ENCODE results near the gene AGRN. TPM values are rescaled to one million over a fixed set of nuclear protein-coding genes. Genes with fewer than 3 reads are reported as not detected.
"Not testable (repeated sequence)": the region's sequence is repeated elsewhere in the genome, so short reads cannot be mapped to it uniquely, and the experiment has no call there.

AGRN gene
- polyA plus RNA-seq, 1 experiment: 41.2 TPM

- Histone ChIP-seq H3K36me3 (ENCODE audit: control insufficient read depth, insufficient read depth, low read length) (no peaks in the 10 kb centered on the region), H3K27me3 (ENCODE audit: control insufficient read depth, insufficient read depth, low read length) (no peaks in the 10 kb centered on the region), H3K4me3 (ENCODE audit: low read depth, low read length) (peak overlapping the region; percentile 42)
- ChIA-PET POLR2A (no interaction called here), CTCF (interaction anchor here (0.5 to 3.2 kb wide), 17 partner anchors 8 to 331 kb away, joined by 3 to 14 read pairs (median 3); partner anchors contain the start of genes HES4 and PLEKHN1)
- no peak for DNase-seq (ENCODE audit: low read depth)
- peak; percentile 80 for TF ChIP-seq CTCF (IDR thresholded peaks at IDR 0.05; ENCODE audit: insufficient read depth, low read depth, low read length)
These were observed 43.8 kb upstream of the AGRN start for GRCh38 chr1:975896-976683.

GRCh38 chr1:976791-977190 is 43.1 kb upstream of the AGRN start:
- H3K4me3 ChIP-seq (ENCODE audit: low read depth, low read length); POLR2A ChIA-PET; DNase-seq (ENCODE audit: low read depth); H3K27me3 ChIP-seq (ENCODE audit: control insufficient read depth, insufficient read depth, low read length); H3K36me3 ChIP-seq (ENCODE audit: control insufficient read depth, insufficient read depth, low read length): not testable (repeated sequence)
- CTCF ChIA-PET: interaction anchor here (0.6 to 3.2 kb wide), 12 partner anchors 8 to 107 kb away, joined by 3 to 14 read pairs (median 4); partner anchors contain the start of genes HES4 and PLEKHN1

- H3K36me3 ChIP-seq (ENCODE audit: control insufficient read depth, insufficient read depth, low read length): no peaks in the 10 kb centered on the region
- POLR2A ChIA-PET: no interaction called here
- CTCF ChIA-PET: no interaction called here
- TF ChIP-seq CTCF (IDR thresholded peaks at IDR 0.05; ENCODE audit: insufficient read depth, low read depth, low read length): no peak
- DNase-seq (ENCODE audit: low read depth): no peak
- no peak overlapping the region for H3K4me3 ChIP-seq (ENCODE audit: low read depth, low read length)
- H3K27me3 ChIP-seq (ENCODE audit: control insufficient read depth, insufficient read depth, low read length): no peaks in the 10 kb centered on the region
These were observed 41.7 kb upstream of the AGRN start for GRCh38 chr1:978069-978834.

GRCh38 chr1:978835-979743 is 40.8 kb upstream of the AGRN start:
- ChIA-PET CTCF (interaction anchor here (9.5 kb wide), 1 partner anchor 83 kb away, joined by 157 read pairs; no protein-coding TSS in a partner anchor), POLR2A (no interaction called here)
- no peak for TF ChIP-seq CTCF (IDR thresholded peaks at IDR 0.05; ENCODE audit: insufficient read depth, low read depth, low read length)
- H3K36me3 ChIP-seq (ENCODE audit: control insufficient read depth, insufficient read depth, low read length): no peaks in the 10 kb centered on the region
- DNase-seq (ENCODE audit: low read depth): no peak
- no peaks in the 10 kb centered on the region for H3K27me3 ChIP-seq (ENCODE audit: control insufficient read depth, insufficient read depth, low read length)
- H3K4me3 ChIP-seq (ENCODE audit: low read depth, low read length): no peak overlapping the region

- no peak for DNase-seq (ENCODE audit: low read depth)
- ChIA-PET CTCF (interaction anchor here (0.6 to 9.5 kb wide), 4 partner anchors 23 to 268 kb away, joined by 3 to 157 read pairs (median 24); no protein-coding TSS in a partner anchor), POLR2A (no interaction called here)
- Histone ChIP-seq H3K36me3 (ENCODE audit: control insufficient read depth, insufficient read depth, low read length) (no peaks in the 10 kb centered on the region), H3K4me3 (ENCODE audit: low read depth, low read length) (no peak overlapping the region), H3K27me3 (ENCODE audit: control insufficient read depth, insufficient read depth, low read length) (no peaks in the 10 kb centered on the region)
- no peak for TF ChIP-seq CTCF (IDR thresholded peaks at IDR 0.05; ENCODE audit: insufficient read depth, low read depth, low read length)
These were observed 40.2 kb upstream of the AGRN start for GRCh38 chr1:979744-980072.
